ENCODE results near the gene WIPI1. TPM values are rescaled to one million over a fixed set of nuclear protein-coding genes. Genes with fewer than 3 reads are reported as not detected.
"Not testable (repeated sequence)": the region's sequence is repeated elsewhere in the genome, so short reads cannot be mapped to it uniquely, and the experiment has no call there.

Gene WIPI1
- total and polyA plus RNA-seq, 4 donors, result 18.5 to 53.1 (median 38.2) TPM

- 91 to 92% methylated on average over 8 of the region's 8 CpGs for WGBS, 2 donors
- Histone ChIP-seq H3K4me1 (ENCODE audit: control insufficient read depth in 1 of 2, insufficient read depth in 2 of 2, low read length in 2 of 2) (no peaks in the 10 kb centered on the region), H3K36me3 (ENCODE audit: control insufficient read depth in 1 of 2, insufficient read depth in 2 of 2, low read length in 1 of 2) (peaks cover 8 to 12% of the 10 kb centered on the region in 2 donors), H3K27me3 (ENCODE audit: control insufficient read depth in 1 of 2, insufficient read depth in 2 of 2, low read length in 1 of 2) (no peaks in the 10 kb centered on the region), H3K9me3 (ENCODE audit: control insufficient read depth, low read length) (peaks cover 1% of the 10 kb centered on the region), H3K4me3 (ENCODE audit: low read length in 2 of 2) (no peak overlapping the region), H3K27ac (ENCODE audit: low read depth in 1 of 2, low read length in 2 of 2) (no peak overlapping the region)
- intact Hi-C loops (cut with DNase I), result no loop called here
- no peak for DNase-seq
- no peak for ATAC-seq (ENCODE audit: low FRiP score)
Observed at GRCh38 chr17:68422821-68423220, 34.5 kb downstream of the WIPI1 start.

- no peak for ATAC-seq (ENCODE audit: low FRiP score)
- H3K9me3 ChIP-seq (ENCODE audit: control insufficient read depth, low read length), result peaks cover 1% of the 10 kb centered on the region
- intact Hi-C loops (cut with DNase I), result no loop called here
- no peak overlapping the region for H3K4me3 ChIP-seq (ENCODE audit: low read length in 2 of 2)
- WGBS, 2 donors, result 90 to 93% methylated on average over 9 of the region's 9 CpGs
- no peaks in the 10 kb centered on the region for H3K27me3 ChIP-seq (ENCODE audit: control insufficient read depth in 1 of 2, insufficient read depth in 2 of 2, low read length in 1 of 2)
- H3K4me1 ChIP-seq (ENCODE audit: control insufficient read depth in 1 of 2, insufficient read depth in 2 of 2, low read length in 2 of 2), result no peaks in the 10 kb centered on the region
- no peak for DNase-seq
- H3K27ac ChIP-seq (ENCODE audit: low read depth in 1 of 2, low read length in 2 of 2), result no peak overlapping the region
- H3K36me3 ChIP-seq (ENCODE audit: control insufficient read depth in 1 of 2, insufficient read depth in 2 of 2, low read length in 1 of 2), result peaks cover 7% of the 10 kb centered on the region in 2 donors
Observed at GRCh38 chr17:68421486-68421885, 35.8 kb downstream of the WIPI1 start.

- 87 to 92% methylated on average over 14 of the region's 14 CpGs for WGBS, 2 donors
- Histone ChIP-seq H3K27ac (ENCODE audit: low read depth in 1 of 2, low read length in 2 of 2) (no peak overlapping the region), H3K4me3 (ENCODE audit: low read length in 2 of 2) (no peak overlapping the region), H3K4me1 (ENCODE audit: control insufficient read depth in 1 of 2, insufficient read depth in 2 of 2, low read length in 2 of 2) (no peaks in the 10 kb centered on the region), H3K36me3 (ENCODE audit: control insufficient read depth in 1 of 2, insufficient read depth in 2 of 2, low read length in 1 of 2) (peaks cover 3 to 7% of the 10 kb centered on the region in 2 donors), H3K27me3 (ENCODE audit: control insufficient read depth in 1 of 2, insufficient read depth in 2 of 2, low read length in 1 of 2) (no peaks in the 10 kb centered on the region), H3K9me3 (ENCODE audit: control insufficient read depth, low read length) (peaks cover 1% of the 10 kb centered on the region)
- intact Hi-C loops (cut with DNase I), result no loop called here
- ATAC-seq (ENCODE audit: low FRiP score), result no peak
- no peak for DNase-seq
Observed at GRCh38 chr17:68420065-68420464, 37.2 kb downstream of the WIPI1 start.

GRCh38 chr17:68418876-68419275 lies 38.4 kb downstream of the WIPI1 start:
- Histone ChIP-seq H3K27me3 (ENCODE audit: control insufficient read depth in 1 of 2, insufficient read depth in 2 of 2, low read length in 1 of 2) (no peaks in the 10 kb centered on the region), H3K4me3 (ENCODE audit: low read length in 2 of 2) (no peak overlapping the region), H3K36me3 (ENCODE audit: control insufficient read depth in 1 of 2, insufficient read depth in 2 of 2, low read length in 1 of 2) (peaks cover 3 to 7% of the 10 kb centered on the region in 2 donors), H3K9me3 (ENCODE audit: control insufficient read depth, low read length) (peaks cover 1% of the 10 kb centered on the region), H3K4me1 (ENCODE audit: control insufficient read depth in 1 of 2, insufficient read depth in 2 of 2, low read length in 2 of 2) (no peaks in the 10 kb centered on the region), H3K27ac (ENCODE audit: low read depth in 1 of 2, low read length in 2 of 2) (no peak overlapping the region)
- intact Hi-C loops (cut with DNase I), result no loop called here
- 39 to 54% methylated on average over 4 of the region's 4 CpGs for WGBS, 2 donors
- DNase-seq, result no peak
- no peak for ATAC-seq (ENCODE audit: low FRiP score)

GRCh38 chr17:68417317-68417716 lies 40.0 kb downstream of the WIPI1 start:
- no peaks in the 10 kb centered on the region for H3K27me3 ChIP-seq (ENCODE audit: control insufficient read depth in 1 of 2, insufficient read depth in 2 of 2, low read length in 1 of 2)
- intact Hi-C loops (cut with DNase I), result no loop called here
- H3K27ac ChIP-seq (ENCODE audit: low read depth in 1 of 2, low read length in 2 of 2), result no peak overlapping the region
- ATAC-seq (ENCODE audit: low FRiP score) (no peak), DNase-seq (no peak)
- no peaks in the 10 kb centered on the region for H3K4me1 ChIP-seq (ENCODE audit: control insufficient read depth in 1 of 2, insufficient read depth in 2 of 2, low read length in 2 of 2)
- H3K4me3 ChIP-seq (ENCODE audit: low read length in 2 of 2), result no peak overlapping the region
- H3K36me3 ChIP-seq (ENCODE audit: control insufficient read depth in 1 of 2, insufficient read depth in 2 of 2, low read length in 1 of 2), result peaks cover 3 to 7% of the 10 kb centered on the region in 2 donors
- 95 to 98% methylated on average over 3 of the region's 3 CpGs for WGBS, 2 donors
- H3K9me3 ChIP-seq (ENCODE audit: control insufficient read depth, low read length), result peaks cover 1% of the 10 kb centered on the region

GRCh38 chr17:68414901-68415300 lies 42.4 kb downstream of the WIPI1 start:
- DNase-seq; H3K36me3 ChIP-seq (ENCODE audit: control insufficient read depth in 1 of 2, insufficient read depth in 2 of 2, low read length in 1 of 2); H3K9me3 ChIP-seq (ENCODE audit: control insufficient read depth, low read length); intact Hi-C loops (cut with DNase I); H3K27me3 ChIP-seq (ENCODE audit: control insufficient read depth in 1 of 2, insufficient read depth in 2 of 2, low read length in 1 of 2); H3K4me3 ChIP-seq (ENCODE audit: low read length in 2 of 2); ATAC-seq (ENCODE audit: low FRiP score); H3K27ac ChIP-seq (ENCODE audit: low read depth in 1 of 2, low read length in 2 of 2); H3K4me1 ChIP-seq (ENCODE audit: control insufficient read depth in 1 of 2, insufficient read depth in 2 of 2, low read length in 2 of 2): not testable (repeated sequence)

GRCh38 chr17:68413597-68414560 lies 43.4 kb downstream of the WIPI1 start:
- DNase-seq; H3K27ac ChIP-seq (ENCODE audit: low read depth in 1 of 2, low read length in 2 of 2); H3K27me3 ChIP-seq (ENCODE audit: control insufficient read depth in 1 of 2, insufficient read depth in 2 of 2, low read length in 1 of 2); H3K36me3 ChIP-seq (ENCODE audit: control insufficient read depth in 1 of 2, insufficient read depth in 2 of 2, low read length in 1 of 2); intact Hi-C loops (cut with DNase I); H3K4me3 ChIP-seq (ENCODE audit: low read length in 2 of 2); H3K9me3 ChIP-seq (ENCODE audit: control insufficient read depth, low read length); H3K4me1 ChIP-seq (ENCODE audit: control insufficient read depth in 1 of 2, insufficient read depth in 2 of 2, low read length in 2 of 2); ATAC-seq (ENCODE audit: low FRiP score): not testable (repeated sequence)
- 6 to 13% methylated on average over 31 to 34 of the region's 34 CpGs for whole genome bisulfite sequencing, 2 donors

- WGBS, 2 donors, result 83 to 96% methylated on average over 1 of the region's 1 CpG
- intact Hi-C loops (cut with DNase I); H3K4me1 ChIP-seq (ENCODE audit: control insufficient read depth in 1 of 2, insufficient read depth in 2 of 2, low read length in 2 of 2): not testable (repeated sequence)
Observed at GRCh38 chr17:68407656-68408055, 49.6 kb downstream of the WIPI1 start.

GRCh38 chr17:68403837-68404236 lies 53.5 kb downstream of the WIPI1 start:
- H3K4me1 ChIP-seq (ENCODE audit: control insufficient read depth in 1 of 2, insufficient read depth in 2 of 2, low read length in 2 of 2); H3K4me3 ChIP-seq (ENCODE audit: low read length in 2 of 2); H3K27me3 ChIP-seq (ENCODE audit: control insufficient read depth in 1 of 2, insufficient read depth in 2 of 2, low read length in 1 of 2); ATAC-seq (ENCODE audit: low FRiP score); H3K27ac ChIP-seq (ENCODE audit: low read depth in 1 of 2, low read length in 2 of 2); DNase-seq; H3K9me3 ChIP-seq (ENCODE audit: control insufficient read depth, low read length); H3K36me3 ChIP-seq (ENCODE audit: control insufficient read depth in 1 of 2, insufficient read depth in 2 of 2, low read length in 1 of 2); intact Hi-C loops (cut with DNase I): not testable (repeated sequence)
- 88 to 98% methylated on average over 3 to 5 of the region's 5 CpGs for WGBS, 2 donors

More at GRCh38 chr17:68407656-68408055, 49.6 kb downstream of the WIPI1 start:
- DNase-seq; H3K36me3 ChIP-seq (ENCODE audit: control insufficient read depth in 1 of 2, insufficient read depth in 2 of 2, low read length in 1 of 2); H3K4me3 ChIP-seq (ENCODE audit: low read length in 2 of 2); H3K27ac ChIP-seq (ENCODE audit: low read depth in 1 of 2, low read length in 2 of 2); H3K9me3 ChIP-seq (ENCODE audit: control insufficient read depth, low read length); ATAC-seq (ENCODE audit: low FRiP score); H3K27me3 ChIP-seq (ENCODE audit: control insufficient read depth in 1 of 2, insufficient read depth in 2 of 2, low read length in 1 of 2): not testable (repeated sequence)

Measured in aorta (tissue), 5 donors.